ENCODE measurements around the gene CLCNKA.

- TF ChIP-seq CTCF (IDR thresholded peaks at IDR 0.05; ENCODE audit: low read length) (no peak), EZH2 (IDR thresholded peaks at IDR 0.05; ENCODE audit: borderline replicate concordance, low read length) (no peak)
These were observed 24.7 kb upstream of the CLCNKA start for GRCh38 chr1:15997076-15997585.

Measured in OCI-LY1 (cell line).